Upper lobe of left lung (tissue), 4 donors: Measurements from ENCODE around the gene SPTB.

Experiments
- EP300 ChIP-seq, 4 donors: sonication (generic); formaldehyde crosslinking; IDR thresholded peaks; one replicate each; pipeline ENCODE4 v1.5.1; 2017; ENCODE audit warnings: antibody characterized with exemption in 4 of 4, control low read depth in 2 of 4
- POLR2A ChIP-seq, 4 donors: fragments of 450-650 bp; IDR thresholded peaks; one replicate each; pipeline ENCODE4 v1.5.1; 2016 to 2017; ENCODE audit warnings: antibody characterized with exemption in 4 of 4, mild to moderate bottlenecking in 2 of 4
- POLR2AphosphoS5 ChIP-seq, 2 donors: sonication (generic); formaldehyde crosslinking; IDR thresholded peaks; one replicate each; pipeline ENCODE4 v1.5.1; 2017; ENCODE audit warnings: antibody characterized with exemption in 2 of 2
- TF ChIP-seq, protein P1 (sequence below), 6 experiments: fragments of 450-650 bp in 4 of 6; fragments of 200-600 bp in 2 of 6; sonication (generic) in 2 of 6; IDR thresholded peaks; one replicate each; pipeline ENCODE4 v1.5.1; 2016 to 2019; ENCODE audit warnings: antibody characterized with exemption in 6 of 6

DNA sequence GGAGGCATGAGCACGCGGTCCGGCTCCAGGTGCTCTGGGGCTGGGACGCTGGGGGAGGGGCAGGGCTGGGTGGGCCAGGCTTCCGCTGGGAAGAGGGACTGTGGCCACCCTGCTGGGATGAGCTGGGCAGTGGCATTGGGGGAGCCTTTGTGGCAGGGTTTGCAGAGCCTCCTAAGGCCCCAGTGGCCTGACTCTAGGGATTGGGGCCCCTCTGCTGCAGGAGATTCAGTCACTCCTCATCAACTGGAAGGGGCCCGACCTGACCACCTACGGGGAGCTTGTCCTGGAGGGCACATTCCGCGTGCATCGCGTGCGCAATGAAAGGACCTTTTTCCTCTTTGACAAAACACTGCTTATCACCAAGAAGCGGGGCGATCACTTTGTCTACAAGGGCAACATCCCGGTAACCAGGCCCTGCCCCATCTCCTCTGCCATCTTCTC lies 148.5 kb downstream of the SPTB start:
- TF ChIP-seq, protein P1, sequence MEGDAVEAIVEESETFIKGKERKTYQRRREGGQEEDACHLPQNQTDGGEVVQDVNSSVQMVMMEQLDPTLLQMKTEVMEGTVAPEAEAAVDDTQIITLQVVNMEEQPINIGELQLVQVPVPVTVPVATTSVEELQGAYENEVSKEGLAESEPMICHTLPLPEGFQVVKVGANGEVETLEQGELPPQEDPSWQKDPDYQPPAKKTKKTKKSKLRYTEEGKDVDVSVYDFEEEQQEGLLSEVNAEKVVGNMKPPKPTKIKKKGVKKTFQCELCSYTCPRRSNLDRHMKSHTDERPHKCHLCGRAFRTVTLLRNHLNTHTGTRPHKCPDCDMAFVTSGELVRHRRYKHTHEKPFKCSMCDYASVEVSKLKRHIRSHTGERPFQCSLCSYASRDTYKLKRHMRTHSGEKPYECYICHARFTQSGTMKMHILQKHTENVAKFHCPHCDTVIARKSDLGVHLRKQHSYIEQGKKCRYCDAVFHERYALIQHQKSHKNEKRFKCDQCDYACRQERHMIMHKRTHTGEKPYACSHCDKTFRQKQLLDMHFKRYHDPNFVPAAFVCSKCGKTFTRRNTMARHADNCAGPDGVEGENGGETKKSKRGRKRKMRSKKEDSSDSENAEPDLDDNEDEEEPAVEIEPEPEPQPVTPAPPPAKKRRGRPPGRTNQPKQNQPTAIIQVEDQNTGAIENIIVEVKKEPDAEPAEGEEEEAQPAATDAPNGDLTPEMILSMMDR (IDR thresholded peaks at IDR 0.05), result no peak
- TF ChIP-seq POLR2A (IDR thresholded peaks at IDR 0.05), result no peak
- TF ChIP-seq POLR2AphosphoS5 (IDR thresholded peaks at IDR 0.05), result no peak
- TF ChIP-seq EP300 (IDR thresholded peaks at IDR 0.05), result no peak
